ENCODE measurements around the gene MALT1.

DNA sequence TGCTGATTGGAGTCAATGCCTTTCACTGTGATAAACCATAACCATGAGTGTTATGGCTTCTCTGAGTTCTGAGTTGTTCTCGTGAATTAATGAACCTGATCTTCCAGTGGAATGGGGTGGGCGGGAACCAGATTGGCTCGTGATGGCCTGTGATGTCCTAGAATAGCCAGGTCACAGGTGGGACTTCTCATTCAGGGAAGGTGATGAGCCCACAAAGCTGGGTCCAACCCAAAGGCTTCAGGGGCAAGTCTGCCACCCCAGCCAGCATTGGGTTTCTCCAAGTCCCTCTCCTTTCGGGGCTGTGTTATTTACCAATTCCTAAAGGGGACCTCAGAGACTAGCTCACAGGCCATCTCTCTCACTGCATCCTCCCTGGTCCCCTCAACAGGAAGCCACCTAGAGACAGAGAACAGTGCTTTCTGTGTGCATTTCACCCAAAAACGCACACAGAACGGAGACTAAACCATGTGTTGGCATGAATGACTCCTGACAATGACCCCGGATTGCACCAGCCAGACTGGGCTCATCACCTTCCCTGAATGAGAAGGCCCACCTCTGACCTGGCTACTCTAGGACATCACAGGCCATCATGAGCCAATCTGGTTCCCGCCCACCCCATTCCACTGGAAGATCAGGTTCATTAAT, 85.5 kb downstream of the MALT1 start:
- TF ChIP-seq, protein P1, sequence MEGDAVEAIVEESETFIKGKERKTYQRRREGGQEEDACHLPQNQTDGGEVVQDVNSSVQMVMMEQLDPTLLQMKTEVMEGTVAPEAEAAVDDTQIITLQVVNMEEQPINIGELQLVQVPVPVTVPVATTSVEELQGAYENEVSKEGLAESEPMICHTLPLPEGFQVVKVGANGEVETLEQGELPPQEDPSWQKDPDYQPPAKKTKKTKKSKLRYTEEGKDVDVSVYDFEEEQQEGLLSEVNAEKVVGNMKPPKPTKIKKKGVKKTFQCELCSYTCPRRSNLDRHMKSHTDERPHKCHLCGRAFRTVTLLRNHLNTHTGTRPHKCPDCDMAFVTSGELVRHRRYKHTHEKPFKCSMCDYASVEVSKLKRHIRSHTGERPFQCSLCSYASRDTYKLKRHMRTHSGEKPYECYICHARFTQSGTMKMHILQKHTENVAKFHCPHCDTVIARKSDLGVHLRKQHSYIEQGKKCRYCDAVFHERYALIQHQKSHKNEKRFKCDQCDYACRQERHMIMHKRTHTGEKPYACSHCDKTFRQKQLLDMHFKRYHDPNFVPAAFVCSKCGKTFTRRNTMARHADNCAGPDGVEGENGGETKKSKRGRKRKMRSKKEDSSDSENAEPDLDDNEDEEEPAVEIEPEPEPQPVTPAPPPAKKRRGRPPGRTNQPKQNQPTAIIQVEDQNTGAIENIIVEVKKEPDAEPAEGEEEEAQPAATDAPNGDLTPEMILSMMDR (IDR thresholded peaks at IDR 0.05 in 4 of 5, conservative IDR thresholded peaks at IDR 0.05 in 1 of 5): no peak
- no peak for TF ChIP-seq POLR2A (IDR thresholded peaks at IDR 0.05)
